Erythroblast (primary cell): ENCODE data around the gene GMDS.

ENCODE experiments used
- DNase-seq, 2 experiments: peaks; one replicate each; lab custom pipeline; 2025; lab: John Stamatoyannopoulos, UW
- GATA1 ChIP-seq: IDR thresholded peaks from 2 replicates; pipeline ENCODE4 v1.6.1; 2011; ENCODE audit warnings: low read depth, mild to moderate bottlenecking, control low read depth, low read length, moderate library complexity
- POLR2A ChIP-seq: IDR thresholded peaks from 2 replicates; pipeline ENCODE4 v1.6.1; 2011; ENCODE audit warnings: mild to moderate bottlenecking, low read length

Gene GMDS

GRCh38 chr6:1773700-1774099 lies 471.7 kb downstream of the GMDS start:
- TF ChIP-seq GATA1 (no peak), POLR2A (no peak)
- DNase-seq: no peak

GRCh38 chr6:1770968-1771723 lies 474.3 kb downstream of the GMDS start:
- TF ChIP-seq POLR2A (no peak), GATA1 (no peak)

GRCh38 chr6:1770435-1770843 lies 475.0 kb downstream of the GMDS start:
- no peak for DNase-seq
- no peak for TF ChIP-seq GATA1
- no peak for TF ChIP-seq POLR2A

More at GRCh38 chr6:1770968-1771723, 474.3 kb downstream of the GMDS start:
- no peak for DNase-seq

GRCh38 chr6:1767481-1768246 lies 477.7 kb downstream of the GMDS start:
- no peak for DNase-seq

GRCh38 chr6:1766654-1767053 lies 478.8 kb downstream of the GMDS start:
- TF ChIP-seq GATA1 (no peak), POLR2A (no peak)
- DNase-seq: no peak

More at GRCh38 chr6:1767481-1768246, 477.7 kb downstream of the GMDS start:
- TF ChIP-seq POLR2A (no peak), GATA1 (no peak)

- TF ChIP-seq GATA1: no peak
- TF ChIP-seq POLR2A: no peak
- no peak for DNase-seq
These were observed 480.1 kb downstream of the GMDS start for GRCh38 chr6:1765160-1765903.

GRCh38 chr6:1764397-1764987 lies 480.9 kb downstream of the GMDS start:
- no peak for TF ChIP-seq GATA1
- TF ChIP-seq POLR2A: no peak
- no peak for DNase-seq

- TF ChIP-seq POLR2A (no peak), GATA1 (no peak)
- DNase-seq: no peak
These were observed 482.0 kb downstream of the GMDS start for GRCh38 chr6:1763404-1763803.

- DNase-seq: no peak
- TF ChIP-seq GATA1: no peak
- TF ChIP-seq POLR2A: no peak
These were observed 483.2 kb downstream of the GMDS start for GRCh38 chr6:1762203-1762602.

- no peak for TF ChIP-seq POLR2A
- TF ChIP-seq GATA1: no peak
- no peak for DNase-seq
These were observed 483.9 kb downstream of the GMDS start for GRCh38 chr6:1761477-1761877.

GRCh38 chr6:1760876-1761275 lies 484.5 kb downstream of the GMDS start:
- no peak for TF ChIP-seq GATA1
- no peak for TF ChIP-seq POLR2A
- DNase-seq: no peak

- no peak for DNase-seq
- TF ChIP-seq POLR2A (no peak), GATA1 (no peak)
These were observed 485.5 kb downstream of the GMDS start for GRCh38 chr6:1759870-1760269.

GRCh38 chr6:1758076-1758679 lies 487.2 kb downstream of the GMDS start:
- no peak for TF ChIP-seq GATA1
- TF ChIP-seq POLR2A: no peak
- DNase-seq: no peak
